Tibial nerve (tissue), 4 donors: ENCODE measurements around the gene MDP1.

ENCODE experiments used
- CTCF ChIP-seq, 5 experiments: fragments of 200-600 bp in 3 of 5; fragments of 450-650 bp in 2 of 5; sonication (generic) in 3 of 5; IDR thresholded peaks; one replicate each; pipeline ENCODE4 v1.5.1; 2016 to 2019; ENCODE audit warnings: antibody characterized with exemption in 5 of 5, mild to moderate bottlenecking in 3 of 5, moderate library complexity in 2 of 5
- EP300 ChIP-seq, 2 donors: sonication (generic); formaldehyde crosslinking; IDR thresholded peaks; one replicate each; pipeline ENCODE4 v1.6.1; 2017; ENCODE audit warnings: antibody characterized with exemption in 2 of 2, mild to moderate bottlenecking in 1 of 2
- POLR2A ChIP-seq, 2 donors: fragments of 450-650 bp; IDR thresholded peaks; one replicate each; pipeline ENCODE4 v1.6.1; 2017; ENCODE audit warnings: antibody characterized with exemption in 2 of 2, mild to moderate bottlenecking in 2 of 2, moderate library complexity in 2 of 2

GRCh38 chr14:24219080-24219479 is 3.2 kb upstream of the MDP1 start:
- TF ChIP-seq CTCF (IDR thresholded peaks at IDR 0.05) (no peak), POLR2A (IDR thresholded peaks at IDR 0.05) (no peak), EP300 (IDR thresholded peaks at IDR 0.05) (no peak)
